SK-N-SH (cell line): ENCODE results near the gene GPR61.

Experiments used
- CTCF ChIP-seq: fragments of 200-600 bp; sonication (generic); IDR thresholded peaks from 2 replicates; pipeline ENCODE4 v1.6.1; 2017; ENCODE audit warnings: antibody characterized with exemption, mild to moderate bottlenecking, moderate library complexity
- FOXJ3 ChIP-seq: sonication (generic); formaldehyde crosslinking; IDR thresholded peaks from 2 replicates; pipeline ENCODE4 v1.5.1; 2020; ENCODE audit warnings: mild to moderate bottlenecking, missing genetic modification reagents
- GABPA ChIP-seq: IDR thresholded peaks from 2 replicates; pipeline ENCODE4 v1.4.0; 2012; ENCODE audit warnings: low read depth, mild to moderate bottlenecking
- MAX ChIP-seq: IDR thresholded peaks from 2 replicates; pipeline ENCODE4 v1.4.0; 2012; ENCODE audit warnings: low read depth
- POLR2AphosphoS5 ChIP-seq: IDR thresholded peaks from 2 replicates; pipeline ENCODE4 v1.6.1; 2012; ENCODE audit warnings: low read depth, low read length
- RAD21 ChIP-seq: IDR thresholded peaks from 2 replicates; pipeline ENCODE4 v1.6.1; 2012; ENCODE audit warnings: mild to moderate bottlenecking, low read length
- RCOR1 ChIP-seq: fragments of 150-350 bp; IDR thresholded peaks from 2 replicates; pipeline ENCODE4 v1.6.1; 2017; ENCODE audit warnings: antibody characterized with exemption, low read length

- TF ChIP-seq CTCF, result no peak
- TF ChIP-seq POLR2AphosphoS5, result no peak
- no peak for TF ChIP-seq FOXJ3 (CRISPR knock-in tag)
- TF ChIP-seq MAX, result no peak
- no peak for TF ChIP-seq RCOR1
- TF ChIP-seq RAD21, result no peak
- no peak for TF ChIP-seq GABPA
Observed at GRCh38 chr1:109516872-109517271, 22.8 kb upstream of the GPR61 start.
